Measurements from ENCODE around the gene NCDN.

DNA sequence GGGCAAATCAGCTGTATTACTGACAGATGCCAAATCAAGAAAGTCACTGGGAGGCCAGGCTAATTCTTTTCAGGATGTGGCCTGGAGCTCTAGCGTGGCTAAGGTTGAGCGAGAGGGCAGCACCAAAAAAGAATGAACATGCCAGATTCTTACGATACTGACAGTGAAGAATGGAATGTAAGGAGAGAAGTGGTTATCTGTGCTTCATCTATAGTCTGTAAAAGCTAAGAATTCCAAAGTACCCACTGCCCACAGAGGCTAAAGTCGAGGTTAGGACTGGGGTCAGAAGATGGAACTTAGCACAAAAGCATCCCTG is 48.2 kb downstream of the NCDN start:
- TF ChIP-seq ZNF274 (IDR thresholded peaks at IDR 0.05; ENCODE audit: borderline replicate concordance, extremely low read depth, low read length) (no peak), YY1 (IDR thresholded peaks at IDR 0.05; ENCODE audit: low read depth, low read length) (no peak), POLR2AphosphoS5 (IDR thresholded peaks at IDR 0.05; ENCODE audit: low read depth, low read length) (no peak), ASH2L (IDR thresholded peaks at IDR 0.05; ENCODE audit: low read length) (no peak), EZH2 (IDR thresholded peaks at IDR 0.05; ENCODE audit: low read depth, low read length, severe bottlenecking) (no peak)

Measured in H1 (cell line).